B cell (primary cell): ENCODE data around the gene SLITRK1. TPM values are rescaled to one million over a fixed set of nuclear protein-coding genes. Genes with fewer than 3 reads are reported as not detected.

Experiments used
- ATAC-seq: fragments of 200-7000 bp; cut with Tn5 transposase; one replicate; pipeline ENCODE4 v1.10.0; 2021; ENCODE audit warnings: low read depth, mild to moderate bottlenecking, moderate number of reproducible peaks, moderate library complexity
- CTCF ChIA-PET: fragments of 350-600 bp; sonication (Branson Sonifier 250); formaldehyde crosslinking; loops from one replicate; lab custom pipeline; 2021; ENCODE audit warnings: antibody characterized with exemption, inconsistent platforms; lab: Charles Lee
- POLR2A ChIA-PET: fragments of 350-600 bp; sonication (Branson Sonifier 250); formaldehyde crosslinking; loops from one replicate; lab custom pipeline; 2021; ENCODE audit warnings: antibody characterized with exemption; lab: Charles Lee
- DNase-seq: peaks from one replicate; pipeline ENCODE4 v3.0.0; 2013
- H2AFZ ChIP-seq: 2 replicates; pipeline ENCODE4 v1.6.1; 2012; ENCODE audit warnings: mild to moderate bottlenecking, low read depth, low read length; ENCODE audit not compliant: insufficient read depth, poor library complexity, severe bottlenecking
- H3K27ac ChIP-seq, 2 donors: 1 replicate in 1 of 2; 2 replicates in 1 of 2; pipeline ENCODE4 v1.5.1; 2012 to 2013; ENCODE audit warnings: low read length in 2 of 2, mild to moderate bottlenecking in 2 of 2, moderate library complexity in 1 of 2
- H3K27me3 ChIP-seq, 4 experiments: fragments of 200-600 bp in 1 of 4; sonication (generic) in 1 of 4; replicated peaks in 1 of 4; 1 replicate in 2 of 4; 2 replicates in 2 of 4; pipeline versions ENCODE4 v1.6.1 to v1.7.0; 2013 to 2016; ENCODE audit warnings: low read length in 3 of 4, mild to moderate bottlenecking in 2 of 4, mixed read lengths in 1 of 4, moderate library complexity in 1 of 4; ENCODE audit not compliant: insufficient read depth in 4 of 4, control insufficient read depth in 3 of 4; ENCODE audit errors: control extremely low read depth in 1 of 4
- H3K36me3 ChIP-seq, 2 experiments: replicated peaks in 1 of 2; 1 replicate in 1 of 2; 2 replicates in 1 of 2; pipeline versions ENCODE4 v1.6.1 to v1.7.1; 2013; ENCODE audit warnings: low read length in 1 of 2; ENCODE audit not compliant: insufficient read depth in 2 of 2, control insufficient read depth in 1 of 2; ENCODE audit errors: control extremely low read depth in 1 of 2, extremely low read depth in 1 of 2
- H3K4me1 ChIP-seq, 2 donors: fragments of 200-600 bp in 1 of 2; sonication (generic) in 1 of 2; 1 replicate in 1 of 2; 2 replicates in 1 of 2; pipeline versions ENCODE4 v1.5.1 to v1.6.1; 2013 to 2017; ENCODE audit warnings: low read length in 2 of 2; ENCODE audit not compliant: control insufficient read depth in 2 of 2, insufficient read depth in 2 of 2
- H3K4me2 ChIP-seq: replicated peaks from 2 replicates; pipeline ENCODE3; 2012; ENCODE audit warnings: mild to moderate bottlenecking, low read depth, low read length; ENCODE audit not compliant: poor library complexity, severe bottlenecking
- H3K4me3 ChIP-seq, 5 experiments: fragments of 200-600 bp in 1 of 5; sonication (generic) in 1 of 5; 1 replicate in 3 of 5; 2 replicates in 2 of 5; pipeline versions ENCODE4 v1.5.1 to v1.7.0; 2011 to 2016; ENCODE audit warnings: low read length in 4 of 5, mild to moderate bottlenecking in 4 of 5, low read depth in 2 of 5, control low read depth in 1 of 5, moderate library complexity in 1 of 5; ENCODE audit not compliant: insufficient read depth in 1 of 5; ENCODE audit errors: control extremely low read depth in 1 of 5, extremely low read depth in 1 of 5
- H3K79me2 ChIP-seq: fragments of 200-600 bp; sonication (generic); one replicate; pipeline ENCODE4 v1.6.0; 2016; ENCODE audit warnings: low read length; ENCODE audit not compliant: control insufficient read depth, insufficient read depth
- H3K9ac ChIP-seq: fragments of 200-600 bp; sonication (generic); 2 replicates; pipeline ENCODE4 v1.6.1; 2017; ENCODE audit warnings: mild to moderate bottlenecking, low read length, moderate library complexity
- H3K9me3 ChIP-seq, 3 donors: one replicate each; pipeline versions ENCODE4 v1.6.1 to v1.7.1; 2013; ENCODE audit warnings: low read length in 2 of 3; ENCODE audit not compliant: control insufficient read depth in 2 of 3, insufficient read depth in 1 of 3; ENCODE audit errors: control extremely low read depth in 1 of 3
- H4K20me1 ChIP-seq: 2 replicates; pipeline ENCODE4 v1.6.0; 2012; ENCODE audit warnings: mild to moderate bottlenecking, low read length; ENCODE audit not compliant: insufficient read depth, control insufficient read depth, poor library complexity, severe bottlenecking
- H3K27ac Mint-ChIP-seq: one replicate; pipeline ENCODE4 v1.8.0; 2021; ENCODE audit warnings: mixed read lengths
- H3K27me3 Mint-ChIP-seq: one replicate; pipeline ENCODE4 v1.8.0; 2021; ENCODE audit warnings: mixed read lengths
- H3K4me1 Mint-ChIP-seq: one replicate; pipeline ENCODE4 v1.8.0; 2021; ENCODE audit warnings: mixed read lengths
- H3K4me3 Mint-ChIP-seq: one replicate; pipeline ENCODE4 v1.8.0; 2021; ENCODE audit warnings: mixed read lengths
- H3K9me3 Mint-ChIP-seq: one replicate; pipeline ENCODE4 v1.8.0; 2022; ENCODE audit warnings: mixed read lengths; ENCODE audit not compliant: insufficient read depth
- CTCF ChIP-seq: fragments of 200-600 bp; IDR thresholded peaks from one replicate; pipeline ENCODE4 v1.8.0; 2022; ENCODE audit warnings: antibody characterized with exemption, mild to moderate bottlenecking
- EZH2 ChIP-seq: IDR thresholded peaks from 2 replicates; pipeline ENCODE4 v1.6.1; 2012; ENCODE audit warnings: borderline replicate concordance, low read depth, mild to moderate bottlenecking, moderate library complexity, low read length; ENCODE audit not compliant: insufficient read depth, poor library complexity, severe bottlenecking
- WGBS: methylation state at CpG from one replicate; pipeline ENCODE4 v1.1.5; 2013; ENCODE audit warnings: missing lambda C conversion rate; ENCODE audit not compliant: insufficient coverage; 5-methylcytosine and 5-hydroxymethylcytosine counted together
- intact Hi-C: fragments of 100-400 bp; cut with micrococcal nuclease; formaldehyde crosslinking; loops from one replicate; pipeline ENCODE4 v1.10.0; 2022
- polyA plus RNA-seq: library from polyadenylated mRNA; depleted of rRNA; stranded (reverse); fragments of >200 nt; gene quantifications from 2 replicates; pipeline ENCODE4 v1.2.3, GENCODE V29; 2012
- total RNA-seq, 2 donors: library from RNA; stranded (reverse); fragments of 120-200 nt in 1 of 2; gene quantifications; 1 replicate in 1 of 2; 2 replicates in 1 of 2; pipeline versions ENCODE4 v1.2.3 to v1.2.4, GENCODE V29; 2013 to 2022

SLITRK1 gene
- total and polyA plus RNA-seq, 2 donors (not counting 1 experiment from before 2014, with no cell fraction given) = not detected

GRCh38 chr13:83883061-83883523 lies 818 bp upstream of the SLITRK1 start:
- Histone ChIP-seq H3K27me3 (peaks cover 0 to 37% (median 8%) of the 10 kb centered on the region in 4 experiments), H3K9ac (no peak overlapping the region), H3K79me2 (no peaks in the 10 kb centered on the region), H3K9me3 (peaks cover 0 to 31% (median 2%) of the 10 kb centered on the region in 3 donors), H3K4me2 (no peak overlapping the region), H4K20me1 (no peaks in the 10 kb centered on the region), H3K4me1 (no peaks in the 10 kb centered on the region), H3K36me3 (no peaks in the 10 kb centered on the region), H3K4me3 (no peak overlapping the region), H3K27ac (no peak overlapping the region), H2AFZ (no peak overlapping the region)
- Mint-ChIP-seq H3K27me3 (peaks cover 20% of the 10 kb centered on the region), H3K27ac (no peak overlapping the region), H3K4me1 (no peaks in the 10 kb centered on the region), H3K4me3 (no peak overlapping the region), H3K9me3 (no peaks in the 10 kb centered on the region)
- intact Hi-C loops = no loop called here
- no peak for DNase-seq
- ATAC-seq = no peak
- 18% methylated on average over 7 of the region's 14 CpGs for WGBS
- TF ChIP-seq EZH2 = no peak
- no peak for TF ChIP-seq CTCF
- POLR2A ChIA-PET = no interaction called here
- CTCF ChIA-PET = no interaction called here

- Histone ChIP-seq H3K4me1 (no peaks in the 10 kb centered on the region), H3K36me3 (no peaks in the 10 kb centered on the region), H3K27me3 (peaks cover 0 to 37% (median 8%) of the 10 kb centered on the region in 4 experiments), H3K79me2 (no peaks in the 10 kb centered on the region), H3K4me2 (no peak overlapping the region), H4K20me1 (no peaks in the 10 kb centered on the region), H3K27ac (no peak overlapping the region), H3K9me3 (peaks cover 0 to 31% (median 2%) of the 10 kb centered on the region in 3 donors), H3K9ac (no peak overlapping the region), H3K4me3 (no peak overlapping the region), H2AFZ (no peak overlapping the region)
- TF ChIP-seq CTCF (no peak), EZH2 (no peak)
- CTCF ChIA-PET = no interaction called here
- Mint-ChIP-seq H3K4me3 (no peak overlapping the region), H3K27me3 (peaks cover 20% of the 10 kb centered on the region), H3K27ac (no peak overlapping the region), H3K9me3 (no peaks in the 10 kb centered on the region), H3K4me1 (no peaks in the 10 kb centered on the region)
- no CpG with 5 or more reads among the region's 9 CpGs for WGBS
- POLR2A ChIA-PET = no interaction called here
- ATAC-seq (no peak), DNase-seq (no peak)
- intact Hi-C loops = no loop called here
Observed at GRCh38 chr13:83882606-83882959, 309 bp upstream of the SLITRK1 start.
